ENCODE results near the gene GPC5. TPM values are rescaled to one million over a fixed set of nuclear protein-coding genes. Genes with fewer than 3 reads are reported as not detected.
"Not testable (repeated sequence)": the region's sequence is repeated elsewhere in the genome, so short reads cannot be mapped to it uniquely, and the experiment has no call there.

GPC5 gene
- total RNA-seq, 1 donor from 2014 or later, result 8.6 TPM

- no peak for DNase-seq
These were observed 780.8 kb downstream of the GPC5 start for GRCh38 chr13:92179223-92179622.

- DNase-seq, result peak; percentile 0
These were observed 789.1 kb downstream of the GPC5 start for GRCh38 chr13:92187378-92187989.

GRCh38 chr13:92188574-92188973, 790.2 kb downstream of the GPC5 start:
- no peak for DNase-seq

GRCh38 chr13:92196591-92197256, 798.3 kb downstream of the GPC5 start:
- DNase-seq, result no peak

GRCh38 chr13:92197669-92198068, 799.2 kb downstream of the GPC5 start:
- no peak for DNase-seq

GRCh38 chr13:92218615-92219014, 820.2 kb downstream of the GPC5 start:
- no peak for DNase-seq

GRCh38 chr13:92221916-92222315, 823.5 kb downstream of the GPC5 start:
- DNase-seq, result no peak

GRCh38 chr13:92224052-92224821, 825.8 kb downstream of the GPC5 start:
- DNase-seq, result no peak

GRCh38 chr13:92224825-92225224, 826.4 kb downstream of the GPC5 start:
- DNase-seq, result no peak

- DNase-seq, result no peak
These were observed 827.4 kb downstream of the GPC5 start for GRCh38 chr13:92225861-92226260.

- DNase-seq, result no peak
These were observed 834.5 kb downstream of the GPC5 start for GRCh38 chr13:92232871-92233270.

- no peak for DNase-seq
These were observed 853.3 kb downstream of the GPC5 start for GRCh38 chr13:92251671-92252210.

- DNase-seq, result no peak
These were observed 857.1 kb downstream of the GPC5 start for GRCh38 chr13:92255526-92255925.

GRCh38 chr13:92256211-92256610, 857.8 kb downstream of the GPC5 start:
- no peak for DNase-seq

GRCh38 chr13:92259046-92259445, 860.6 kb downstream of the GPC5 start:
- no peak for DNase-seq

- DNase-seq, result no peak
These were observed 861.1 kb downstream of the GPC5 start for GRCh38 chr13:92259523-92259922.

GRCh38 chr13:92260363-92260762, 861.9 kb downstream of the GPC5 start:
- no peak for DNase-seq

GRCh38 chr13:92262100-92262788, 863.8 kb downstream of the GPC5 start:
- no peak for DNase-seq

GRCh38 chr13:92265408-92265807, 867.0 kb downstream of the GPC5 start:
- DNase-seq, result no peak

GRCh38 chr13:92270990-92271389, 872.6 kb downstream of the GPC5 start:
- DNase-seq, result no peak

- no peak for DNase-seq
These were observed 873.8 kb downstream of the GPC5 start for GRCh38 chr13:92272177-92272576.

GRCh38 chr13:92280986-92281385, 882.6 kb downstream of the GPC5 start:
- not testable (repeated sequence) for DNase-seq

Measured in occipital lobe (tissue), 2 donors.